NCI-H82 (cell line): ENCODE data around the gene ASAP2.
"Not testable (repeated sequence)": the region's sequence is repeated elsewhere in the genome, so short reads cannot be mapped to it uniquely, and the experiment has no call there.

Source experiments
- DNase-seq: peaks from one replicate; lab custom pipeline; 2025; lab: John Stamatoyannopoulos, UW

ASAP2 gene

GRCh38 chr2:9251154-9252001 lies 44.8 kb downstream of the ASAP2 start:
- peak; percentile 72 for DNase-seq

GRCh38 chr2:9252002-9252357 lies 45.4 kb downstream of the ASAP2 start:
- peak; percentile 37 for DNase-seq

DNA sequence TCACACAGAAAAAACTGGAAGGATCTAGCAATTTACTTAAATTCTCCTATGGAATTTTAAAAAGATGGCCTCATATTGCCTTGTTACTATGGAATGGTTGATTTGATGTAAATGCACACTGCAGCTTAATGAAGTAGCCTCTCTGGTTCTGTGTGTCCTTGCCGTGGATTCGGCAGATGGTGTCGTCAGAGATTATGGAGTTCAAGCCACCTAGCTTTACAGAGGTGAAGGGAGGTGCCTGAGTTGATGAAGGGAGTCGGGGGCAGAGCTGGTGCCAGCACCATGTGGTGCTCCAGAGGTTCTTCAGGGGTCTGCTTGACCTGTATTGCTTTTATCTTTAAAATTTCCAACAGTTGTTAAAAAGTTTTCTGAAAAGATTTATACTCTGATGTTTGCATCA lies 48.8 kb downstream of the ASAP2 start:
- peak; percentile 89 for DNase-seq

DNA sequence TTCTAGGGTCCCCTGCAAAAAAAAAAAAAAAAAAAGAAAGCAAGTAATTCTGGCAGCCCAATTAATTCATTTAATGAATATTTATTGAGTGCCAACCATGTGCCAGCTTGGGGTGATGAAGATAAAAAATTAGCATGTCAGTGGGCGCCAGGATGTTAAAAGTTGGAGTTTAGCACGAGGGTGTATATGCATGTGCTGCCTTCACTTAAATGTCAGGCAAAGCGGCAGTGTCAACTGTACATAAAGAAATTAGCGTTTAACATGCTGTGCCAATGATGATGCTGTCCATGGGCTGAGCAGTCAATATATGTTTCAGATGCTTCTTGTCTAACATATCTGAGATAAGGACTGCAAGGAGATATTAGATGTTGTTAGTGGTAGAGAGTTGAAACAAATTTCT lies 49.5 kb downstream of the ASAP2 start:
- DNase-seq = no peak

DNA sequence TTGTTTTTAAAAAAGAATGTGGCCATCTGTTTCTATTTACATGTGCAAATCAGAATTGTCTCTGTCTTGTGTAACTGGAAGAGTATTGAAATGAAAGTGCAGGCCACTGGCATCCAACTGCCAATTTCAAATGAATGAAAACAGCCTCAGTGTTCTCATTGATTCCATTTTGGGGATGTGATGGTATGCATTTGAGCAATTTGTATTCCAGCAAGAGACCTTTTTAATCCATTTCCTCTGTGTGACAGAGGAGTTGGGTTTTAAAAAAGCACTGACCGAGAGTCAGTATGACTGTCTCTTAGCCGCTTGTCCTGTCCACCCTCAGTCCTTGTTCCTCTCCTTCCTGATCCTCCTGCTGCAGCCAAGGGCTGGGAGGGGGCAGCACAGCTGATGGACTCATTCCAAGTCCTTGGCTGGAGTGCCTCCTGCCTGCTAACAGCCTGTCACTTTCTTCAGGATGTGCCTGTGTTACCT lies 50.0 kb downstream of the ASAP2 start:
- DNase-seq = peak; percentile 41

DNA sequence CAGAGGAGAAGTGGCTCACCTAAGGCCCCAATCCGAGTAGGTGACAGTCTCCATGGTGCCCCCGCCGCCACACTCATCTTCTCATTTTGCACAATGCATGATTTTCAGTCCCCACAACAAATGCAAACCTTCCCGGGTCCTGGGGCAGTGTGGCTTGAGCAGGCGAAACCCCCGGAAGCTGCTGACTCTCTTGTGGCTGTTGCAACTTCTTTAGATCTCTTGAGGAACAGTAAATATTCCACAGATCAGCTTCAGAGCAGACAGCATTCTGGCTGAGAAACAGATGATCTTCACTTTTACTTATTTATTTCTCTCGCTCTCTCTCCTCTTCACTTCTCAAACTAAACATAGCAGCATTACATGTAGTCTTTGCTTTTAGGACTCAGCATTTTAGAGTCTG lies 51.9 kb downstream of the ASAP2 start:
- DNase-seq = no peak

DNA sequence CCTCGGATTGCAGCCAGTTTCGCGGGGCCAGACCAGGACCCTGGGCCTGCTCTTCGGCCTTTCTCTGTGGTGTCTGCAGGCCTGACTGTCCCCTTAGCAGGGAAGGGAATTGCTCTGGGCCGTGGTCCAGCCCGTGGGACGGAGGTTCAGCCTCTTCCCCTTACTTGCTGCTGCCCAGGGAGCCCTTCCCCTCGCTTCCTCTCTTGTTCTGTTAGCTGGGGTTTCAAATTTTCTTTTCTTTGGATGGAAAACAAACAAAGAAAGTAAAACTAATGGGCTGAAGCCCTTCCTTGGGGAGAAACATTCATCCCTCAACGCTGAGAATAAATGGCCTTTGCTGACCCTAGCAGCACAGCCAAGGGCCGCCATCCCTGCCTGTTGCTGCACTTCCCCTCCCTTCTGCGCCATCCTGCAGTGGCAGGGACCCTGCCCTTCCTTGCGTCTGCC lies 52.4 kb downstream of the ASAP2 start:
- no peak for DNase-seq

- no peak for DNase-seq
Observed at GRCh38 chr2:9260464-9260918, 53.9 kb downstream of the ASAP2 start.

DNA sequence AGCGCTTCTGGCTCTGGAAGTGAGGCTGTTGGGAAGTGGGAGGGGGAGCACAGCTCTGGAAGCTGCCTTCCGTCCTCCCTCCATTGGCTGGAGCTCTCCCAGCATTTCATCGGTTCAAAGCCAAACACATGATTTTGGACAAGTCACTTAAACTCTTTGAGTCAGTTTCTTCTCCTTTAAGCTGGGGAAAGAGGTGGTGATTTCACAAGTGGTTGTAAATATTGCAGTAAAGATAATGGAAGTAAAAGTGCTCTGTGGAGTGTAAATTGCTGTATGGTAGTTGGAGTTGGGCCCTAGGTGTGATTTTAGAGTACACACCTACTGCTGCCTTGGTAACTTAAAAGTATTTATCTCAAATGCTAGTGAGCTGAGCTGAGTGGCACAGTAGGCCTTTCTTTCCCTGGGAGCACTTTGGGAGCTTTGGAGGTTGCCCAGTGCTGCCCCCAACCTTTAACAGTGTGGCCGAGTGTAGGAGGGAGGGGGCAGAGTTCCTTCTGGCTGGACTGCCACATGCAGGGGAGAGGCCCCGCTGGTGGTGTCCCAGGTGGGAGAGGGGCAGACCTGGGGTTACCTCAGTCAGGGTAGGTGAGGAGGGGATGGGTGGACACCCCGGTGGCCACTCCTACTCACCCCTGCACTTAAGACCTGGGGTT lies 54.7 kb downstream of the ASAP2 start:
- no peak for DNase-seq

GRCh38 chr2:9262671-9263171 lies 56.1 kb downstream of the ASAP2 start:
- DNase-seq = no peak

DNA sequence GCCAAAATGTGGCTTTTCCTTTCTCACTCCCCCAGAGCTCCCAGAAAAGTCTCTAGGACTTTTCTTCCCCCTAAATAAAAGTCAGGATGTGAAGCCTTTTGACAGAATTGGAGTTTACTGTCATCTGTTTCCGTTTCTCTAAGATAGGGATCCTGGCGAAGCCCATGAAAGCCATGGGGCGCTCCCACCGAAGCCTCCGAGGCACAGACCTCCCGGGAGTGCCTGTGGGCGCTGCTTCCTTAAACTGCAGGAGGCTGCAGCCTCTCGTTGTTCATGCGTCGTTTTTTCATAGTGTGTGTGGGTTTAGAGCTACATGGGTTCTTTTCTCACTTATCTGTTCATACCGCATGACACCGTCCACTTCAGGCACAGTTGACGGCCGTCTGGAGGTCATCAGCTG lies 56.8 kb downstream of the ASAP2 start:
- no peak for DNase-seq

DNA sequence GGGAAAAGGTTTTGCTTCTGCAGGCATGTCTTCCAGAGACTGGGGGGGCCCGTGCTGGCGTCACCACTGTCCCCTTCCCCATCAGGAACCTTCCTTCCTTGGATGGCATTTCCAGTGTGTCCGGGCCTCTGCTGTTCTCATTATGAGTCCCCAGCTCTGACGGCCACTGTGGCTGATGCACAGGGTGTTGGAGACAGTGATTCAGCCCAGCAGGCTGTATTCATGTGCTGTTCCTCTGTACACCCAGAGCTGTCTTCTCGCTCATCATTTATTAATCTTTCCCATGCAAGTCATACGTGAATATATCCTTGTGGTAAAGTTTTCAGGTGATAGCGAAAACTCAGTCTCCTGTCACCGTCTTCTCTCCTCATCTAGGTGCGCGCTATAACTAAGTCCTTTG lies 57.7 kb downstream of the ASAP2 start:
- DNase-seq = no peak

- DNase-seq = no peak
Observed at GRCh38 chr2:9266711-9267110, 60.1 kb downstream of the ASAP2 start.

GRCh38 chr2:9267286-9267685 lies 60.7 kb downstream of the ASAP2 start:
- not testable (repeated sequence) for DNase-seq

DNA sequence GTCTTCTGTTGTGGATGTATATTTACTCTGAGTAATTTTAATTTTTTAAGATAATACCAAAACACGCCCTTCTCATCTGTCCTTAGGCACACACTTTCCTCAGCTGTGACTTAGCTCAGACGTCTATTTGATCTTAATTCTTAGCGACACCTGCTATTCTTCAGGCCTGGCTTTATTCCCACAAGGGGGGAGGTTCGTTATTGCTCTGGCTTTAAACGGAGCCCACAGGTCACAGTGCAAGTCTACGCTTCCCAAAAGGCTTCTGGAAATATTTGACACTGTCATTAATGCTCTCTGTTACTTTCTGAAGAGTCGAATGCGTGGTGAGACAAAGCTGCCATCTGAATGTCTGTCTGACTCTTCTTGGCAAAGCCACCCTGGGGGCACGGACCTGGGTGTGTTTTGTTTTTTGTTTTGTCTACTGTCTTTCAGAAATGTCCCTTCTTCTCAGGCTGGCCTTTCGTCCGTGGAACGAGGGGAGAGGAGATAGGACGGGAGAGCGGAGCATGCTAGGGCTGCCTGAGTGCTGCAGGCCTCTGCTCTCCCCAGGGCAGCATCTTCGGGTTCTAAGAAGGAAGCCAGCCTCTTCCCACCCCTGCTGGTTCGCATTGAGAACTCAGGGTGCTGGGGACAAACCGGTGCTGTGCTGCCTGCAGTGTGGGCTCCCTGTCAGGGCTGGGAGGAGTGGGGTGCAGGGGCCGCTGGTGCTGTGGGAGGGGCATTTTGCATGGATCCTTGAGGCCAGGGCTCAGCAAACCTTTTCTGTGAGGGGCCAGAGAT lies 61.9 kb downstream of the ASAP2 start:
- peak; percentile 30 for DNase-seq

- DNase-seq = no peak
Observed at GRCh38 chr2:9269295-9269694, 62.7 kb downstream of the ASAP2 start.

DNA sequence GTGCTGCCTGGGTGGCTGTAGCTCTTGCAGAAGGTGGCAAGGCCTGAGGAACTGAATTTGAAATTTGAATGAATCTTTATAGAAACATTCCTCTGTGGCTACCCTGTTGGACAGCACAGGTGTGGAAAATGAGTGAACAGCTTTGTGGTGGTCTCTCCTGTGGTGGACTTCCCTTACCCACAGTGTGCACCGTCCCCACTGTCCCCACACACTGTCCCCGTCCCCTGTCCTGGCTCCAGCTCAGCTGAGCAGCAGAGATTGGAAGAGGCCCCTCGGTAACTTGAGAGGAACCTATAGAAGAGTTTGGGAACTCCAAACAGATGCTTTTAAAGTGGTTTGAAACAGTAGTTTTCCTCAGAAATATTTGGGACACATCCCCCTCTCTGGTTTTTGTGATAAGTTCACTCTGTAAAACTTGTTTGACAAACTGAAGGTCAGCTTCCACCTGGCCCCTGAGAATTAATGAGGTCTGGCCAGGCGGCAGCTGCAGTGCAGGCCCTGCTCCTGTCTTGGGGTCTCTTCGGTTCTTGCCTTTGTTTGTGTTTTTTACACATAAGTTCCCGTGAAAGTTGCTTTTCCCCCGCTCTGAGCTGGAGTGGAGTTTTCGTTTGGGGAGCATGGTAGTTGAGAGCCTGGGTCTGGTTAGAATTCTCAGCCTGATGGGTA lies 63.2 kb downstream of the ASAP2 start:
- DNase-seq = no peak

- DNase-seq = no peak
Observed at GRCh38 chr2:9271091-9271490, 64.5 kb downstream of the ASAP2 start.

- no peak for DNase-seq
Observed at GRCh38 chr2:9271691-9272090, 65.1 kb downstream of the ASAP2 start.

DNA sequence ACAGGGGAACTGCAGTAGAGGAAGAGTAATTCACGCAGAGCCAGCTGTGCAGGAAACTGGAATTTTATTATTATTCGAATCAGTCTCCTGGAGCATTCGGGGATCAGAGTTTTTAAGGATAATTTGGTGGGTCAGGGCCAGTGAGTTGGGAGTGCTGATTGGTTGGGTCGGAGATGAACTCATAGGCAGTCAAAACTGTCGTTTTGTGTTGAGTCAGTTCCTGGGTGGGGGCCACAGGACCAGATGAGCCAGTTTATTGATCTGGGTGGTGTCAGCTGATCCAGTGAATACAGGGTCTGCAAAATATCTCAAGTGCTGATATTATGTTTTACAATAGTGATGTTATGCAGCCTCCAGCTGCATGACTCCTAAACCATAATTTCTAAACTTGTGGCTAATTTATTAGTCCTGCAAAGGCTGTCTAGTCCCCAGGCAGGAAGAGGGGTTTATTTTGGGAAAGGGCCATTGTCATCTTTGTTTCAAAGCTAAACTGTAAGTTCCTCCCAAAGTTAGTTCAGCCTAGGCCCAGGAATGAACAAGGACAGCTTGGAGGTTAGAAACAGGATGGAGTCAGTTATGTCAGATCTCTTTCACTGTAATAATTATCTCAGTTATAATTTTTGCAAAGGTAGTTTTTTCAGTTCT lies 67.0 kb downstream of the ASAP2 start:
- no peak for DNase-seq

DNA sequence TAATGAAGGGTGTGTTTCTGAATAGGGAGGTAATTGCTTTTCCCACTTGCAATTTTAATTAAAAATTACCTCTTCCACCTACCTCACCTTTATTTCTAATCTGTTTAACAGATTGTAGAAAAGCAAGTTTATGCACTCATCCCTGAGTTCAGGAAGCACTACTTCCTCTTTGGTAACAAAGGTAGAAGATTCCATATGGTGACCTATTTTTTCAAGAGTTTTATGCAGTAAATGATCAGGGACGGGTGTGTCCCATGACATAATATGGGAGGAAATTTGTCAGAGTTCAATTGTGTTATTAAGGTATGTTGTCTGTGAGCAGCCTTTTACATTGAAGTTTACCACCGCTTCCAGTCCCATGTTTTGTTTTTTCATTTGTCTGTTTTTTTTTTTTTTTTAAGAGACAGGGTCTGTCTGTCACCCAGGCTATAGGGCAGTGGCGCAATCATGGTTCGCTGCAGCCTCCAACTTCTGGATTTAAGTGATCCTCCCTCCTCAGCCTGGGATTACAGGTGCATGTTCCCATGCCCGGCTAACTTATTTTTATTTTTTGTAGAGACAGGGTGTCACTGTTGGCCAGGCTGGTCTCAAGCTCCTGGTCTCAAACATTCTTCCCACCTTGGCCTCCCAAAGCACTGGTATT lies 68.2 kb downstream of the ASAP2 start:
- no peak for DNase-seq
